ENCODE measurements around the gene CNGB1.

DNA sequence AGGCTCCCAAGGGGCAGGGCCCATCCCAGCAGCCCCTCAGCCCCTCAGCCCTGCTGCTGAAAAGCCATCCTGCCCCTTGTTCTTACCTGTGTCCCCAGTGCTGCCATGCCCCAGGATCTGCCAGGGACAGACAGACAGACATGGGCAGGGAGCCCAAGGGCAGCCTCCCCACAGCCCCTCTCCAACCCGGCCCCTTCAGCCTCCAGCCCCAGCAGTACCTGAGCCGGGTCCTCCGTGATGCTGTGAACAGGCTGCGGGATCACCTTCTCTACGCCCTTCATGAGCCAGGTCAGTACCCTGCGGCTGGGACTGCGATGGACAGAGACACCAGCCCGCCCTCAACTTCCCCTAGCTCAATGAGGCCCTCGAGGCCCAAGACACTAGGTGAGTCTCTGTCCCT, 8.2 kb downstream of the CNGB1 start:
- TF ChIP-seq POLR2A (IDR thresholded peaks at IDR 0.05): no peak
- TF ChIP-seq, protein P1, sequence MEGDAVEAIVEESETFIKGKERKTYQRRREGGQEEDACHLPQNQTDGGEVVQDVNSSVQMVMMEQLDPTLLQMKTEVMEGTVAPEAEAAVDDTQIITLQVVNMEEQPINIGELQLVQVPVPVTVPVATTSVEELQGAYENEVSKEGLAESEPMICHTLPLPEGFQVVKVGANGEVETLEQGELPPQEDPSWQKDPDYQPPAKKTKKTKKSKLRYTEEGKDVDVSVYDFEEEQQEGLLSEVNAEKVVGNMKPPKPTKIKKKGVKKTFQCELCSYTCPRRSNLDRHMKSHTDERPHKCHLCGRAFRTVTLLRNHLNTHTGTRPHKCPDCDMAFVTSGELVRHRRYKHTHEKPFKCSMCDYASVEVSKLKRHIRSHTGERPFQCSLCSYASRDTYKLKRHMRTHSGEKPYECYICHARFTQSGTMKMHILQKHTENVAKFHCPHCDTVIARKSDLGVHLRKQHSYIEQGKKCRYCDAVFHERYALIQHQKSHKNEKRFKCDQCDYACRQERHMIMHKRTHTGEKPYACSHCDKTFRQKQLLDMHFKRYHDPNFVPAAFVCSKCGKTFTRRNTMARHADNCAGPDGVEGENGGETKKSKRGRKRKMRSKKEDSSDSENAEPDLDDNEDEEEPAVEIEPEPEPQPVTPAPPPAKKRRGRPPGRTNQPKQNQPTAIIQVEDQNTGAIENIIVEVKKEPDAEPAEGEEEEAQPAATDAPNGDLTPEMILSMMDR (IDR thresholded peaks at IDR 0.05 in 8 of 11, conservative IDR thresholded peaks at IDR 0.05 in 3 of 11): no peak
- TF ChIP-seq POLR2AphosphoS5 (IDR thresholded peaks at IDR 0.05): no peak
